Activated CD8-positive, alpha-beta memory T cell treated with anti-CD3 and anti-CD28 coated beads, Interleukin-2, amount 50 U/mL, for 4 hours (primary cell): Measurements from ENCODE around the gene TRERF1.

Source experiments
- DNase-seq: peaks from one replicate; pipeline ENCODE4 v3.0.0-alpha.2; 2020

Gene TRERF1

DNA sequence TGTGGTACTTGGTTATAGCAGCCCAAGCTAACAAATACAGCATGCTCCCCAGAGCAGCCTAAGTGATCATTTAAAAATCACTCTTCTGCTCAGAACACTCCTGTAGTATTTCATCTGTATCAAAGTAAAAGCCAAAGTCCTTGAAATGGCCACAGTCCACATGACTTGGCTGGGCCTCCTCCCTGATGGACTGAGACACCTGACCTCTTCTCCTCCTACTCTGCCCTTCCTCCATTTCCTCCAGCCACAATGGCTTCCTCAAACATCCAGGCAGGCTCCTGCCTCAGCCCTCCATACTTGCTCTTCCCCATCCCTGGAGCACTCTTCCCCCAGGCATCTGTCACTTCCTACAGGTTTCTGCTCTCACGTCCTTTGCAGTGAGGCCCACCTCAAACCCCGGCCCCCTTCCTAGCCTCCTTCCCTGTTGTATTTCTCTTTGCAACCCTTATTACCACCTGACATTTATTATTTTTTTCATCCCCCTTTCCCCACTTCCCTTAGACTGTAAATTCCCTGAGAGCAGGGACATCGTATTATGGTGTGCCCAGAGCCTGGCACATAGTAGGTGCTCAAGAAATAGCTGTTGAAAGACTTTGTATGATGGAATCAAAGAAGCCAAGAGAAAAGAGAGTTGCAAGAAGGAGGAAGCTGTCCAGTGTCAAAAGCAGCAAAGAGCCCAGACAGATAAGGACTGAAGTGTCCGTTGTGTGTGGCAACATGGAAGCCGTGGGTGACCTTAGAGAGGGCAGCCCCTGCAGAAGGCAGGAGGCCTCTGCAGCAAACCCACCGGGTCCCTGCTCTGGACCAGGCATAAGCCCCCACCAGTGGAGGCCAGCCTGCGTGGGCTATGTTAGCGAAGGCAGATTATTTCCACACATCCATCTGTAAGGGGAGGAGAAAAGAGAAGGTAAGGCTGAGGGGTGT is 87.5 kb downstream of the TRERF1 start:
- DNase-seq, result no peak

DNA sequence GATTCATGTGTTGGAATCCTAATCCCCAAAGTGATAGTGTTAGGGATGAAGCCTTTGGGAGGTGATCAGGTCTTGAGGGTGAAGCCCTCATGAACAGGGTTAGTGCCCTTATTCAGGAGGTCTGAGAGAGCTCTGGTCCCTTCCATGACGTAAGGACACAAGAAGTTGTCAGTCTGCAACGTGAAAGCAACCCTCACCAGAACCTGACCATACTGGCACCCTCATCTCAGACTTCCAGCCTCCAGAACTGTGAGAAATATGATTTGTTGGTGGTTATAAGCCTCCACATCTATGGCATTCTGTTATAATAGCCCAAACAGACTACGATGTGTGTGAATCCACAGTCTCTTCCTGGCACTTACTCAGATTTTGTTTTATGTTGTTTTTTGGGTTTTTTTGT is 90.7 kb downstream of the TRERF1 start:
- DNase-seq, result no peak

DNA sequence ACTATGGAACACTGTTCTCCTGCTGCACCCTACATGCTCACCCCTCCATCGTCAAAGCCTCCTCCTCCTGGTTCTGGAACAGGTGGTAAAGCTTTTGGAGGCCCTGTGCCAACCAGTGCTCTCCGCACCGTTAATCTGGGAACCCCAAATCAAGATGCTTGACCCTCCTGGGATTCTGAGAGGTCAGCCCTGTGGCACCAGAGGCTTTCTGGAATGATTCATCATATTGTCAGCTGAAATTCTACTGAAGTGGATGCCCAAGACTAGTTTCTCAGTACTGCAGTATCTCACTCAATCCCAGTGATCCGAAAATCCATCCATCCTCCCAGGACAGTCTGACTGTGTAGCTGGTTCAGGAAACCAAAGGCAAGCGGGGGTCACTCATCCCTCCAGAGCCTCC is 92.7 kb downstream of the TRERF1 start:
- no peak for DNase-seq

DNA sequence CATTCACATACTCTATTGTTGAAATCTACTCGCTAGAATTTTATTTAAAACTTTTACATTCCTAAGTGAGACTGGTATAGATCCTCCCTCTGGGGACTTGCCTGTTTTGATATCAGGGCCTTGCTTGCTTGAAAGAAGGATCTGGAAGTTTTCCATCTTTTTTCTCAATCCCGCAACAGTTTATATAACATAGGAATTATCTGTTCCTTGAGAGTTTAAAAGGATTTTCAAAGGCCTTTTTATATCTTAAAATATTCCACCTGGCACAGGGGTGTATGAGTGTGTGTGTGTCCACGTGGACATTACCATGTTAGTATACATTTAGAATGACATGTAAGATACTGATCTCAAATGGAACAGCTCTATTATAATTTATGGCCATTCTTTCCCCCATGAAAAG is 96.3 kb downstream of the TRERF1 start:
- DNase-seq, result no peak

DNA sequence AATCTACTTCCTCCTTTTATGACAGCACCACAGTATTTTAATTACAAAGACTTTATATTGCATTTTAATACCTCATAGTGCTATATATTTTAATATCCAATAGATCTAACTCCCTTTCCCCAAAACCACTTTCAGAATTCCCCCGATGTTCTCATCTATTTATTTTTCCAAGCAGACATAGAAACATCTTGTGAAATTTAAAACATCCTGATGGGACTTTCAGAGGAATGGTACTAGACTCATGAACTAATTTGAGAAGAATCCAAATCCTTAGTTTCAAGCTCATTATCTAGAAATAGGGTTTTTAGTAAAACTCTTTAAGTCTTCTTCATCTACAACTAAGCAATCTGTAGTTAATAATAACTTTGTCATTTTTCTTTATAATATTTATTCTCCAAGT is 97.0 kb downstream of the TRERF1 start:
- no peak for DNase-seq

DNA sequence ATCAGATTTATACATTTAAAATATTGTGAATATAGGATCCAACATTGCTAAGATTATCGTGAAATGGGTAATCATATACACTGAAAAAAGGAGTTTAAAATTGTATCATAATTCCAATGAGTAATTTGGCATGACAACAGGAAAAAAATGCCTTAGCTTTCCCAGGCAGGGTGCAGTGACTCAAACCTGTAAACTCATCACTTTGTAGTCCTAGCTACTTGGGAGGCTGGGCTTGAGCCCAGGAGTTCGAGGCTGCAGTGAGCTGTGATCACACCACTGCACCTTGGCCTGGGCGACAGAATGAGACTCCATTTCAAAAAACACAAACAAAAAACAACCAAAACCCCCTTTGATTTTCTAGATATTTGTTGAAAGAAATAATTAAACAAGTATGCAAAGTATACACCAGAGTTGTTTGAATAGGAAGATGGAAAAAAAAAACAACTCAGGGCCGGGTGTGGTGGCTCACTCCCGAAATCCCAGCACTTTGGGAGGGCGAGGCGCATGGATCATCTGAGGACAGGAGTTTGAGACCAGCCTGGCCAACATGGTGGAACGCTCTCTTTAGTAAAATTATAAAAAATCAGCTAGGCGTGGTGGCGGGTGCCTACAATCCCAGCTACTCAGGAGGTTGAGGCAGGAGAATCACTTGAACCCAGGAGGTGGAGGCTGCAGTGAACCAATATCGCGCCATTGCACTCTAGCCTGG is 98.7 kb downstream of the TRERF1 start:
- DNase-seq, result no peak

DNA sequence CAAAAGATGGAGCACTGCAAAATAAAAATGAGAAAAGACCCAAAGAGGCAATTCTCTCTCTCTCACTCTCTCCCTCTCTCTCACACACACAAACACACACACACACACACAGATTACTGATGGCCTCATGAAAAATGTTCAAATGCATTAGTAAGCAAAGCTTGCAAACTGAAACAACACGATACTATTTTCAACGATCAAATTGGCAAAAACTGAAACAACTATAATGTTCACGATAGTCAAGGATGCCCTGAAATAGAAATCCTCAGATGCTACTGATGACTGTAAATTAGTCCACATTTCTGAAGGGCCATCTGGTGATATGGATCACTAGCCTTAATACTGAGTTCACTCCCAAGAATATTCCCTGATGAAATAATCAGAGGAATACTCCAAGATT is 100.8 kb downstream of the TRERF1 start:
- no peak for DNase-seq

DNA sequence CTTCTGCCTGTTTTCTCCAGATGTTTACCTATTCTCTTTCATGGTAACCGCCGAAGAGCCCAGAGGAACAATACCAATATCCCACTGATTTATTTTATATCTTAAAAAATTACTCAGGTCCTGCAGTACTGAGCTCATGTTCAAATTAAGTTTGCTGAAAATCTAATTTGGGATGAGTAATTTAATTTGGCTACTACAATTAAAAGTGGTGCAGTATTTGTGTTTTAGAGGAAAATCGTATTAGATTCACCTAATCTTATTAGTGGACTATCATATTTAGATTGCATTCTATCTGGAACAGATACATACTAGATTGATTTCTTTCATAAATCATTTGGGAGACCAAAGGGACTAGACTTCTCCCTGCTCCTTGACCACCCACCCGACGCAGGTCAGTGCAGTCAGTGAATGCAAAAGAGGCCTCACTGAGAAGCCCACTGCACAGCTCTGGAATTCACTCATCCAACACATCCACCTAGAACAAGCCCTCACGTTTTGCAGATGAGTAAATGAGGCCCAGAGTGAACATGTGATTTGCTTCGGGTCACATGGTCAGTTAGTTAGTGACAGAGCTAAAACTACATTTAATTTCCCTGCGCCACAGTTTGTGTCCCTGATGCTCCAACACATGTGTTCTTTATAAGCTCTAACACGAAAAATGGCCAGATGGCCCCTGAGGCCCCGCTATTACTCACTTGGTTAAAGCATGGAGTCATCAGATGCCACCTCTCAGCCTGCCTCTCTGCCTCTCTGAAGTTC is 101.8 kb downstream of the TRERF1 start:
- DNase-seq, result no peak

DNA sequence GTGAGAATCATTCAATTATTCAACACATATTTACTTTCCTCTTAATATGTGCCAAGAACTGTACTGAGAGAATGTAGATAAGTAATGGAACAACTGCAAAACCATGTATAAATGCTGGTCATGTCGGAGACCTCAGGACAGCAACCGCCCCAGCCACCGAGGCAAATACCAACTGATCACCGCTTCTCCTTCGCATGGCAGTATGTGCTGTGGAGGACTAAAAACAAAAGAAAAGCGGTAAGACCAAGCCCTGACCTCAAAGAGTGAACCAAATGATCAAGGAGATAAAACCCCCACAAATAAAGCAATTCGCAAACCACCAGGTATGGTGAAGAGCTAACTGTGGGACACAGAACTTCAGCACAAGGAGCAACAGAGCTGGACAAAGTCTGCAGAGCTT is 104.3 kb downstream of the TRERF1 start:
- DNase-seq, result no peak

DNA sequence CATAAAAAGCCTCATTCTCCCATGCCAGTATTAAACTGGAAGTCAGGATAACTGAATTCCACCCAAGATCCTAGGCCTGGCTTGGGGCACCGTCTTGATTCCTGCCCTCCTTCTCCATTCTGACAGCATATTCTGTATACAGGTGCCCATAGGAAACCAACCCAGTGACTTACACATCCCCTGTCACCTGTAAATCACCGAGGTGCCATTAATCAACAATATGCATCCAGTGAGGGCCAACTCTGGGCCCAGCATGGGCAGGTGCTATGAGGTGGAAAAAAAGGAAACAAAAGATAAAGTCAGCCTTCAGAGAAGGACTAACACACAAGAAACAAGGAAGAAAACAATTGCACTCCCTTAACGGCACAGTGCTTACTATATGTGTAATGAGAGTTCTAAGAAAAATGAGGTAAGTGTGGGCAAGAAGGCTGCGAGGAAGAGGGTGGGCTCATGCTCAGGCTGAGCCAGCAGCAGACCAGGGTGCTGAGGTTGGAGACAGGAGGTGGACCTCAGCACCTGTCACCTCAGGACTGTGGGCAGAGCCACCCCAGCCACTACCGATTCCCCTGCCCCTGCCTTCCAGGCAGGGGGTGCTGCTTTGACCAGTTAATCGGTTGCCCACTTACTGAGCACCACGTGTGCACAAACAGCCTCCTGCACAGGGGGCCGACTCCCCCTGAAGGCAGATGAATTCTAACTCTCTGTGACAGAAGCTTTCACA is 105.9 kb downstream of the TRERF1 start:
- DNase-seq, result no peak

DNA sequence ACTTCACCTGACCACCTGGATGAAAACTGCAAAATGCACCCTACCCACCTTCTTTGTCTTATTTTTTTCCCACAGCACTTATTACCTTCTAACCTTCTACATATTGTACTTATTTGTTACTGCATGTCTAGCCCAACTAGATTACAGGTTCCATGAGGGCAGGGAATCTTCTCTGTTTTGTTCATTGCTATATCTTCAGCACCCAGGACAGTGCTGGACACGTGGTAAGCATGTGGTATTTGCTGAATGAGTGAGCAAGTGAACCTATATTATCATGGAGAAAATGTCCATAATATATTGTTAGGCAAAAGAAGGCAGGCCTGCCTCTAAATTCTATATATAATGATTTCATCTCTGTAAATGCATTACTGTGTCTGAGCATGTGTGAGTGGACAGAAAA is 107.0 kb downstream of the TRERF1 start:
- no peak for DNase-seq

DNA sequence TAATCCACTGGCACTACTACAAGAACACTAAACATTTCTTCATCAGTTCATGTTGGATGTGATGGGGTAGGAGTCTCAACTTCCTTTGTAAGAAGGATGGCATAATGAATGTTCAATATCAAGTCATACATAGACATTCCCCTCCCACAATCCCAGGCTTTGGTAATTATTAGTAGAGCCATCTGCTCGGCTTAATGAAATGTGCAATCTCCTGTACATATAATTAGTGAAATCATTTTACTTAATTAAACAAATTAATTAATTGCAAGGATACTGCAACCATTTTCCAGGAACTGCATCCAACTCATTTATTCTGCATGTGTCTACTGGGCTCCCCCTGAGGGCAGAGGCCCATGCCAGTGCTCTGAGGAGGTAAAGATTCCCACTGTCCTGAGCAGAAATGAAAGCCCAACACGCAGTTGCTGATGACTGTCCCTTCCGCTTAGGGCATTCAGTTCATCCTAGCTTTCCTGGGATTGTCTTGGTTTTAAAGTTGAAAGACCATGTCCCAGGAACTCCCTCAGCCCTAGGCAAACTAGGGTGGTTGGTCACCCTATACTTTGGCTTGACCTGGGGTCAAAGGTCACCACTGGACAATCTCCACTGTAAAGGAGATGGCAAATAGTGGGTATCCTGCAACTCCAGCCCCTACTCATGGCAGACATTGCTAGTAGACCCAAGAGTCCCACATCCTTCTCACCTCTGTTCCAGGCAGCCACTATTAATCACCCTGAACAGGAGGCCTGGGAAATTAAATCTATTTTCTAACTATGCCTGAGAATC is 109.8 kb downstream of the TRERF1 start:
- DNase-seq, result no peak

DNA sequence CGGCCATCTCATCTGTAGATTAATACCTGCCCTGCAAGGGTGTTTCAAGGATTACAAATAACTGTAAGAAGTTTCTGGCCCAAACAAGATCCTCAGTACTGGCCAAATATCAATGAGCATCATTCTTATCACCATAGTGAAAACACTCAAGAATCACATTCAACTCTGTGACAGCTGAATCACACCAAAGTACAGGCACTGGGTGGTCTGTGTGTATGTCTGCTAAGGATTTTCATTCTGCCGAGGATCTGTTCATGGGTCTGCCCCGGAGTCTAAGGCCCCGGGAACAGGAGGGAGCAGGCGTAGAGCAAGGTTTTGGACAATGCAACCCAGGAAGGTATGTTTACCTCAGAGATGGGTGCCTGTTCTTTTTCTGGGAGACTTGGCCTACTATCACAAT is 110.5 kb downstream of the TRERF1 start:
- DNase-seq, result no peak

DNA sequence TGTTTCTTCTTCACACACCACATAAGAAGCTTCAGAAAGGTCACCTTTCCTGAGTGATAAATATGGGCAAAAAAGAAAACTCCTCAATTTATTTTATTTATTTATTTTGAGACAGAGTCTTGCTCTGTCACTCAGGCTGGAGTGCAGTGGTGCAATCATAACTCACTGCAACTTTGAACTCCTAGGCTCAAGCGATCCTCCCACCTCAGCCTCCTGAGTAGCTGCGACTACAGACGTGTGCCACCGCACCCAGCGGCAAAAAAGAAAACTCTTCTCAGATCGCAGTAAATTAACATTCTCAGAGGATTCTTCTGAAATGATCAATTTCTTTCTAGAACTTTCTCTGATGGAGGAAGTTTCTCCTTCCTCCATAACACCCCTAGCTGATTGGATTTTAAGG is 111.2 kb downstream of the TRERF1 start:
- no peak for DNase-seq

DNA sequence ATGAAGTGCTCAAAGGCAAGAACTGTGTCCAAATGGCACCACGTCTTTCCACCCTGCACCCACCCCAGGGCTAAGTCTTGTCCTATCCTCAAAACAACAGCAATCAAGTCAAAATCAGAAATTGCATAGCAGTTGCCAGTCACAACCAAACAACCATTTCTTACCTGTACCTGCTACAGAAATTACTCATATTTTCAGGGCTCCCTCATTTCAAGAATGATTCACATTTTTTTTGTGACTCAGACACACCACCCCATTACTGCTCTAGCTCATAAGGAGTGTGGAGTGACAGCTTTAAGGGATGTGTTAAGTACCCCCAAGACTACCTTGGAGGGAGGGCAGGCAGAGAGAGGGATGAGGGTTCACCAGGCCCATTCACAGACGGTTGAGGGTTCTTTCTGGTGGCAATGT is 111.7 kb downstream of the TRERF1 start:
- no peak for DNase-seq

DNA sequence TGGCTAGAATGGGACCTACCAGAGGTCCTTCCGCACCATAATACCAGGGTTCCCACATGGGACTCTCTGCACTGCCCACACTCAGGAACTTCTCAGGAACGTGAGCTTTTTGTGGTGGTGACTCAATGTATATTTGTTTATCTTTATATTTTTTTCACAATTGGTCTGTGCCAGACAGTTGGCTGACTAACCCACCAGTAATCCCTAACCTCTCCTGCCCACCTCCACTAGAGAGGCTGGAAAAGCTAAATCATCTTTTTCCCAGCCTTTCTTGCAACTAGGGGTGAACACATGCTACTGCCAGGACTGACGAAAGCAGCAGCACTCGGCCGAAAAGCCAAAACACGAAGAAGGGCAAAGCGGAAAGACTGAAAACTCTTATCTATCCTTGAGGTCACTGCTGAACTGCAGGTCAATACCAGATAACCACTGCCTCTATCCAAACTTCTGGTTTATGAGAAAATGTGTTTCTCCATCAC is 112.9 kb downstream of the TRERF1 start:
- DNase-seq, result no peak

DNA sequence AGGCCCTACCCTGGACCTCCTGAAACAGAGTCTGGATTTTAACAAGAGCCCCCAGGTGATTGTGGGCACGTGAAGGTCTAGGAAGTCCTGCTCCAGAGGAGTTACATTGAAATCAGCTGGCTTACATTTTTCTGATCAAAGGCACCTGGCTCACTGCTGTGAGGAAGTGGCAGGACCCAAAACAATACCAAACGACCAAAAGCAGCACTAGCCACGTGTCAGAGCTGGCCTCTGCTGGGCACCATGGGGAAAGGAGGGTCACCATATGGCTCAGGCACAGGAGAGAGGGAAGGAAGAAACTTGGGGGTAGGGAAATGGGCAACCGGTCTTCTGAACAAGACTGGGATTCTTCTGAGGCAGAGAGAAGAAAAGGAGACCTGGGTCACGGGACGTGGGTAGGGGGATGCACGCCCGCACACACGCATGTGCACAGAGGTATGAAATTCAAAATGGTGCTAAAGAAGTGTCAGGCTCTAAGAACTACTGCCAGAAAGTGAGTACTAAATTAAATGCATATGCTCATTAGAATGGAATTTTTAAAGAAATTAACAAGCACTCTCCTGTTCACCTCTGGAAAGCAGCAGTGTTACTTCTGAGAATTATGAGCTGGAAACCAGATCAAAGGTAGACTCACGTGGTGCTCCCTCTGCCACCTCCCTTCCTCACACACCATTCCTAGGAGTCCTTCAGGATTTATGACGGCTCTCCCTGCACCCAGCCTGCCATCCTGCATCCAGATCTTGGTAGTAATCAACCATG is 113.6 kb downstream of the TRERF1 start:
- no peak for DNase-seq

DNA sequence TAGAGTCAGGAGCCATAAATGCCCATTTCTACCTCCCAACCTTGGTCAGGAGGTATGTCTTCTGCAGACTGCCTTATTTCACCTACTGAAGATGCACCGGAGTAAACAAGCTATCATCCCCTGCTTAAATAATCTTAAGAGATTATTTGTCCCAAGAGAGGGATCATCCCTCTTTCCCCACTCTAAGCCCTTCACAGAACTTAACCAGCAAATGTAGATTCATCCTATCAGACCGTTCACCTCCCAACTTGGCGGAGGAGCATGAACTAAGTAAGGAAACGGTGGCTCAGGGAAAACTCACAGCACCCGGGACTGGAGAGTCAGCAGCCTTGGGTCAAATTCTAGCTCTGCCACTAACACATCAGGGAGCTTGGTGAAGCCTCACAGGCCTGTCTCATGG is 115.3 kb downstream of the TRERF1 start:
- DNase-seq, result no peak

DNA sequence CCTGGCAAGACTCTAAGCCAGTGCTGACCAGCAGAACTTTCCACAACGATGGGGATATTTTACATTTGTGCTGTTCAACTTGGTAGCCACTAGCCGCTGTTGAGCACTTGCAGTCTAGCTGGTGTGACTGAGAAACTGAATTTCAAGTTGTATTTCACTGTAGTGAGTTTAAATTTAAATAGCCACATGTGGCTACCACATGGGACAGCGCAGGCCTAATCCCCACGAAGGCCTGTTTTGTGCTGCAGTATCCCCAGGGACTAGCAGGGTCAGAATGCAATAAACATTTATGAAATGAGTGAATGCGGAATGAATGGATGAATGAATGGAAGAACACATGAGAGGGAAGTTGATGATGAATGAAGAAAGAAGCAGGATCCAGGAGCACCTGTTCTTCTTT is 115.8 kb downstream of the TRERF1 start:
- no peak for DNase-seq

DNA sequence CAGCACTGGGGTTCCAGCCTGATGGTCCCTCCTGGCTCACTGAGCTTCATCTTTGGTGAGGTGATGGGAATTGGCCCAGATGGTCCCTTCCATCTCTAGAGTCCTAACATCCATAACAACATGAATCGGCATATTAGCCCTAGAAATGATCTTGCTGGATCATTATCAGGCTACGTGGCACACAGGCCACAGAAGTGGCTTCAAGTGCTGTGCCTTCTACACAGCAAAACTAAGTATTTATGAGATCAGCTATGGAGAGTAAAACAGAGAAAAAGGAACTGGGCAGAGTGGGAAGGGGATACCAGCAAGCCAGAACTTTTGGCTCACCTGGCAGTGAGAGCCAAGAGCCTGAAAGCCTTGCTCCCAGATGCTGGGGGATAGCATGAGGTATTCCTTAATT is 116.9 kb downstream of the TRERF1 start:
- no peak for DNase-seq

DNA sequence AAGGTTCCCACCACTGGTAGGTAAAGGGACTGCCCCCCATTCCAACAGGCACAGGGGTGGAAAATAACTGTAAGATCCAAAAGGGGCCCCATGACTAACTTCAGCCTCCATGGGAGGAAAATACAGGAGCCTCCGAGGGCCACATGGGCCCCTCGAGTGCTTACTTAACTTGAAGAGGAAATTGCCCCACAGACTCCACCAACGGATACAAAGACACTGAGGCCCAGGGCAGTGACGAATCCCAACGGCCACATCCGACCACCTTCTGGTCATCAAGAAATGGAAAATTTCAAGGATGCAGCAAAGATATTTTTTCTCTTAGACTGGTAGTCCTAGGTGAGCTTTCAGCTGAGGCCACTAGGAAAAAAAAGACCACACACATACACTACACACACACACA is 118.1 kb downstream of the TRERF1 start:
- DNase-seq, result no peak
